Anterior cingulate cortex (tissue), 58 donors: ENCODE results near the gene C1RL.

ENCODE experiments used
- DNase-seq, 58 donors: peaks; one replicate each; lab custom pipeline; 2025; lab: John Stamatoyannopoulos, UW

C1RL gene

GRCh38 chr12:7108796-7109571, at the start of gene C1RL:
Gene C1RL (minus strand): TSS chr12:7109214. CDS start chr12:7109180, 34 bp downstream.
- peak in 55 of 58 donors; percentile 14 to 85 (median 51) for DNase-seq

GRCh38 chr12:7157391-7157790, 48.4 kb upstream of the C1RL start:
- no peak for DNase-seq

DNA sequence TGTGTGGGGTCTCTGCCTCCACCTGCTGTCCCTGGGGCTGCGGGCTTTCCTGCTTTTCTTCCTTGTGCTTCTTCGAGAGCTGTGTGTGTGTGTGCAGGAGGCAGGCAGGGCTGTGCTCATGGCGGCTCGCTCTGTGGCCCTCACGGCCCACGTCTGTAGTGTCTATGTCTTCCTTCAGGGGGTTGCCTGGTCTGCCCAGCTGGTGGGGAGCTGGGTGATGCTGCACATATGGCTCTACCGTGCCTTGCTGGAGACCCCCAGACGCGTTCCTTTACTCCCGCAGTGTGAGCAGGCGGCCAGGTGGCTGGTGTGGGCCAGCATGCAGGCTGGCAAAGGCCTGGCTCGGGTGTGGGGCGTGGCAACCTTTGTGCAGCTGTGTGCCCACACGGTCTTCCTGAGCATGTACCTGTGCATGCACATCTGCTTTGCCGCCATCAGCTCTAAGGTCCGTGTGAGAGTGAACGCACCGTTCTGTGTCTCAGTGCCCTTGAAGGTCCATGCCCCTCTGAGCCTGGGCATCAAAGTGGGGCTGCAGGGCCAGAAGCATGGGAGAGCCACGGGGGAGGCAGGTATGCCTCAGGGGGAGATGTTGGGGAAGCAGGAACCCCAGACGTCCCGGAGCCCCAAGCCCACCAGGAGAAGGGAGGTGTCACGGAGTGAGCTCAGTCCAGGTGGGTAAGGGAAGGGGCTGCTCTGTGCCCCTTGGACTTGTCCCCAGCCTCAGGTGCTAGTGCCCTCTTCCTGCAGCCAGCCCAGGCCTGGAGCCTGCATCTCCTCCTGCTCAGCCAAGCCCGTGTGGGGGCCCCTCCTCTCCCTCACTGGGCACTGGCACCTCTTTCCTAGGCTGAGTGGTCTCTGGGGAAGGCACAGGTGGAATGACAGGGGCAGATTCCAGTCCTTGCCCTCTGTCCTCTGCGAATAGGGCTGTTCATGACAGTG, 47.5 kb upstream of the C1RL start:
- DNase-seq = no peak

- DNase-seq = peak in 2 of 58 donors; percentile 7 to 28
These were observed 46.5 kb upstream of the C1RL start for GRCh38 chr12:7155471-7156034.

- DNase-seq = no peak
These were observed 46.0 kb upstream of the C1RL start for GRCh38 chr12:7154901-7155470.

- DNase-seq = no peak
These were observed 45.0 kb upstream of the C1RL start for GRCh38 chr12:7154042-7154441.

- no peak for DNase-seq
These were observed 43.8 kb upstream of the C1RL start for GRCh38 chr12:7152818-7153217.

DNA sequence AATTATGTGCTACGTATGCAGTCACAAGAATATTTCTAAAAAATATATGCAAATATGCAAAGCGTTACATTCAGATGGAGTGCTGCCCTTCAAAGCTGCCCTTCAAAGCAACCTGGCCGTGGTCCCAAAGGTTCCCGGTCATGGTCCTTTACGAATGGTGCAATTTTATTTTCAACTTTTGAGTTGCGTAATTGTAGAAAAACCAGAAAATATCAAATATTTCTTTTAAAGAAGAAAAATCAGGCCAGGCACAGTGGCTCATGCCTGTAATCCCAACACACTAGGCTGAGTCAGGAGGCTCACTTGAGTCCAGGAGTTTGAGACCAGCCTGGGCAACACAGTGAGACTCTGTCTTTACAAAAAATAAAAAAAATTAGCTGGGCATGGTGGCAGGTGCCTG, 42.5 kb upstream of the C1RL start:
- DNase-seq = no peak

DNA sequence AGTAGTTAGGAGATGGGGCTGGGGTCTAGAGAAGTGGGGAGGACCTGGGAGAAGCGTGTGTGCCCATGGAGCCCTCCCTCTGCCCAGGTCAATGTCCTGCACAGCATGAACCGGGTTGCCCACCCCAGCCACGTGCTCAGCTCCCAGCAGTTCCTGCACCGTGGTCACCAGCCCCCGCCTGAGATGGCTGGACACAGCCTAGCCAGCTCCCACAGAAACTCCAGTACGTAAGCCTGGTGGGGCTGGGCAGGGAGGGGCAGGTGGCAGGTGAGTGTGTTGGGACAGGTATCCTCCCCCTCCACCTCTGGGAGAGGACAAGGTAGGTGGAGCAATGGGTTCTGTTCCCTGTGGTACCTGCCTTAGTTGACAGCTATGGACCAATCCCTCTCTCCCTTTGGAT, 41.8 kb upstream of the C1RL start:
- DNase-seq = no peak

GRCh38 chr12:7150356-7150755, 41.3 kb upstream of the C1RL start:
- DNase-seq = no peak

- no peak for DNase-seq
These were observed 37.9 kb upstream of the C1RL start for GRCh38 chr12:7146906-7147305.

GRCh38 chr12:7146228-7146627, 37.2 kb upstream of the C1RL start:
- DNase-seq = no peak

GRCh38 chr12:7145671-7146070, 36.7 kb upstream of the C1RL start:
- DNase-seq = no peak

GRCh38 chr12:7144414-7145120, 35.6 kb upstream of the C1RL start:
- DNase-seq = peak in 1 of 58 donors; percentile 5

DNA sequence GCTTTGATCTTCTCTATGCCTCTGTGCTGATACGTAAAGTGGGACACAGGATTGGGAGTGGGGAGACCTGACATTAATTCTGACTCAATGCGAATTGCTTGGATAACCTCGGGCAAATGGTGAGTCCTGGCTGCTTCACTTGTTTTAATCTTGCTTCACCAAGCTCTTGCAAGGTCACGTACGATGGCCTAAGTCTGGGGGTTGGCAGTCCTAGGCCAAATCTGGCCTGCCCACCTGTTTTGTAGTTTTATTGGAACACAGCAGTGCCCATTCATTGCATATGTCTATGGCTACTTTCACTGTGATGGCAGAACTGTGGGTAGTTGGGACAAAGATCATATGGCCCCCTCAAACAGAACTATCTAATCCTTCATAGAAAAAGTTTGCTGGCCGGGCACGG, 34.5 kb upstream of the C1RL start:
- DNase-seq = no peak

GRCh38 chr12:7142809-7143465, 33.9 kb upstream of the C1RL start:
- DNase-seq = no peak

GRCh38 chr12:7142056-7142644, 33.1 kb upstream of the C1RL start:
- DNase-seq = peak in 14 of 58 donors; percentile 4 to 51 (median 14)

- no peak for DNase-seq
These were observed 32.5 kb upstream of the C1RL start for GRCh38 chr12:7141351-7142005.

DNA sequence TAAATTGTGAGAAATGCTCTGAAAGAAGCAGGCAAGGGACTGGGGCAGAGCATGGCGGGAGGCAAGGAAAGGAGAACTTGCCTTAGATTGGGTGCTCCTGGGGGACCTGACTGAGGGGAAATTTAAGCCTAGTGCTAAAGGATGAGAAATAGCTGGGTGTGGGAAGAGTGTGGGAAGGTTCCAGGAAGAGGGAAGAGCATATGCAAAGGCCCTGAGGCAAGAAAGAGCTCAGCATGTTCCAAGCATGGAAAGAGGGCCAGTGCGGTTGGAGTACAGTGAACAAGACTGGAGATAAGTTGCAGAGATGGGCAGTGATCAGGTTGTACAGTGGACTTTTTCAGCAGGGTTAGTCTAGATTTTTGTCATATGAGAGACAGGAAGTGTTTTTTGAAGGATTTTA, 30.2 kb upstream of the C1RL start:
- no peak for DNase-seq
